NCI-H2171 (cell line): ENCODE measurements around the gene ATP6V0D1.

ENCODE experiments used
- DNase-seq: peaks from one replicate; lab custom pipeline; 2025; lab: John Stamatoyannopoulos, UW

ATP6V0D1 gene

DNA sequence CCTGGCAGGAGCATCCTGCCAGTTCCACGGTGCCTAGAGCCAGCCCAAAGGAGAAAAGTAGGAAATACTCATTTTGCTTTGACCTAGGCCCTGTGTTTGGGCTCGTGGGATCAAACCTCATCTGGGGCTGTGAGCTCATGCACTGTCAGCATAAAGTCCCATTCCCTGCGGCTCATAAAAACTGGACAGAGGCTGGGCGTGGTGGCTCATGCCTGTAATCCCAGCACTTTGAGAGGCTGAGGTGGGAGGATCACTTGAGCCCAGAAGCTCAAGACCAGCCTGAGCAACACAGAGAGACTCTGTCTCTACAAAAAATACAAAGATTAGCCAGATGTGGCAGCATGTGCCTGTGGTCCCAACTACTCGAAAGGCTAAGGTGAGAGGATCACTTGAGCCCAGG lies 17.9 kb downstream of the ATP6V0D1 start:
- DNase-seq = no peak

DNA sequence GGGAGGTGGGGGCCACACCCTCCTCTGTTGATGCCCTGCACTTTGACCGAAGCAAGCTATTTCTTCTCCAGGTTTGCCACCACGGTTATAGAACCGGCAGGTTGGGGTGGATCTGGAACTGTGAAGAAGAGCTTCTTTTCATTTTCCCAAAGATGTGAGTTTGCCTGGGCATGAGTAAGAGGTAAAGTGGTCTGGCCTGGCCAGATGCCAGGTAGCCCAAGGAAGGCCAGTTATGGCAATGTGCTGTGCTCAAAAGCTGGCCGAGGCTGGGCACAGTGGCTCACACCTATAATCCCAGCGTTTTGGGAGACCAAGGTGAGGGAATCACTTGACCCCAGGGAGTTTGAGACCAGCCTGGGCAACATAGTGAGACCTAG lies 18.7 kb downstream of the ATP6V0D1 start:
- DNase-seq = no peak

DNA sequence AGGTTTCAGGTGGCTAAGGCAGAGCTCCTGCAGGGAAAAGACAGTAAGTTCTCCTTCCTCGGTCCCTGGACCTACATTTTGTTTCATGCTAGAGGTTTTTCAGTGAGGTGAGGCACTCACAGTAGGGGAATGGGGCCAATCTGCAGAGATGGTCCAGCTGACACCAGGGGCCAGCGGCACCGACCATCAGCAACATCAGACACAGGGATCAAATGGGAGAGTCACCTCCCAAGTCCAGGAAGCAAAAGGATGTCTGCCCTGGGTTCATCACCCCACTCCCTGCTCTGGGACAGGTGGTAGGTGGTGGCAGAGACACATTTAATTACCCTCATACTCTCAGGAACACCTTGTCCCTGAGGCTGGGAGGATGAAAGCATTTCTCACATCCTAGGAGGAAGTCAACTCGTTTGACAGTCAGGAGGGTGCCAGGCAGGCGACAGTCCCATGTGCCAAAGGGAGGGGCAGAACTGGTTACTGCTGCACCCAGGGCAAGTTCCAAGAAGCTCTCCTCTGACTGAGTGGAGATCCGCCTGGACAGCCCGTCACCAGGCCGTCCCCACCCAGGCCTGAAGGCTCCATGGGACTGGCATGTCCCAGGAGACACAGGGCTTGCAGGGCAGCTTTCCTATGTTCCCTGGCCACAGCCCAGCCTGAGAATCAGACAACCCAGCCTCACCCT lies 19.2 kb downstream of the ATP6V0D1 start:
- DNase-seq = no peak

DNA sequence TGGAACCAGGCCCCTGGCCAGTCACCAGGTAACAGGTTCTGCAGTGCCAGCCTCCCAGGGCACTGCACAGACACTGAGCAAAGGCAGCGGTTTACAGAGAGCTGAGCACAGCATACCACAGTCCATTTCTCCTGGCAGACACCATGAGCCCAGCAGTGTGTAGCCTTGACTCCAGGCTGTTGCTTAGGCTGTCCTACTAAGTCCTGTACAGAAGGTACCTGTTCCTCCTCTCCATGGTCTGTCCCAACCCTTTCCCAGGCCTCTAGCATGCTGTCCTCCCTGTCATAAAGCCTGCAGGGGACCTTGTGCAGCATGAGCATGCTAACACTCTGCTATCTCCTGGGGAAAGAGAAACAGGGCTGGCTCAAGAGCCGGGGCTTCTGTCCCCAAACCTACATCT lies 20.0 kb downstream of the ATP6V0D1 start:
- DNase-seq = no peak

DNA sequence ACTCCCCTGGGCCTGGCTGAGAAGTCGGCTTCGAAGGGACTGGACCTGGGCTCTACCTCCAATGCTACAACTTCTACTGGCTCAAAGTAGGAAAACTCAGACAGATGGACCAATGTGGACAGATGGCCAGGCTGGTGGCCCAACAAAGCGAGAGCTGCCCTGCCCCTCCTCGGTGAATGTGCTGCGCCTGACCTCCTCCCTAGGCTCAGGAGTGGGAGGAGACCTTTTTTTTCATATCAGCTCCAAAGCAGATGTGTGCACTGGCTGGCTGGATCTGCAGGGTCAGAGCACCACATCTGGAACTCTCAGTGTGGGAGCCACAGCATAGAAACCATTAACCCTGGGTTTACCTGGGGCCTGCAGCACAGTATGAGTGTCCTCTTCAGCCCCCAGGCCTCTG lies 20.8 kb downstream of the ATP6V0D1 start:
- DNase-seq = no peak

DNA sequence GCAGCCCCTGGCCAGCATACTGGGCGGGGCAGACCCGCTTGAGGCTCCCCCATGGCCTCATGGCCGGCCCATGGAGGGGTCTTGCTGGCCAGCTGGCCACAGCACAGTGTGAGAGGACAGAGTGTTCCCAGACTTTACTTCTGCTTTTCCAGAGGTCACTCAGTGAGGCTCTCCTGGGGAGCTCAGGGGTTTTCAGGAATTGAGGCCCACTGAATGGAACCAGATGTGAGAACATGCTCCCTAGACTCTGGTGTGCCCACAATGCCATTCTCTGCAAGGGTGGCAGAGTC lies 21.2 kb downstream of the ATP6V0D1 start:
- DNase-seq = no peak

DNA sequence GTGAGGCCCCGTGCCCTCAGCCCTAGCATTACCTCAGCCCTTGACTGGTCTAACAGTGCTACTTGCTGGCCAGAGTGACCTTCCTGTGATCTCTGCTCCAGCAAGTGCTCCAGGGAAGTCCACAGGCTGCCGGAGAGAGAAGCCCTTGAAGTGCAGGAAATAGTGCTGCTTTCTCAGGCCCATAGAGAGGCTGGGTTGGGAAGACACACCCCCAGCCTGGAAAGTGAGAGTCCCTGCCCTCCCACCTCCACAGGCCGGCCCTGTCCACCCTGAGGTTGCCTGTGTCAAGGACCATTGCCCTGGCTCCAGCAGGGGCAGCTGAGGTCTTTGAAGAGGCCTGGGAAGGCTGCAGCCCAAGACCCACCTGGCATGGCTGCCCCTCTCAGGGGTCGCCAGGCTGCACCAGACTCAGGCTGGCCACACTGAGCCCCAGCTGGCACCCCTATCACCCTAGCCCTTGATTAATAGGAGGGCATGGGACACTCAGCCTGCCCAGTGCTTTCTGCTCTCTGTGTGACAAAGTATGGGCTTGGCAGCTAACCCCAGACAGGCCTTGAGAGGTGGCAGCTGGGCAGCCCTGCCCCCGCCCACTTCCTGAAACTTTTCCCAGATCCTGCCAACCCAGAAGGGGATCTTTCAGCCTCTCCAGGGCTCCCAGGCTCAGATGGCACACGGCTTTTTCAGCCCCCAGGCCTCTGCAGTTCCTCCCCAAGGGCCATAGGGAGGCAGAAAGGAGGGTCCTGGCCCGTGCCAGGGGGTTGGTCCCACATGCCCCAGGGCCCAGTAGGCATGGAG lies 21.7 kb downstream of the ATP6V0D1 start:
- DNase-seq = no peak

DNA sequence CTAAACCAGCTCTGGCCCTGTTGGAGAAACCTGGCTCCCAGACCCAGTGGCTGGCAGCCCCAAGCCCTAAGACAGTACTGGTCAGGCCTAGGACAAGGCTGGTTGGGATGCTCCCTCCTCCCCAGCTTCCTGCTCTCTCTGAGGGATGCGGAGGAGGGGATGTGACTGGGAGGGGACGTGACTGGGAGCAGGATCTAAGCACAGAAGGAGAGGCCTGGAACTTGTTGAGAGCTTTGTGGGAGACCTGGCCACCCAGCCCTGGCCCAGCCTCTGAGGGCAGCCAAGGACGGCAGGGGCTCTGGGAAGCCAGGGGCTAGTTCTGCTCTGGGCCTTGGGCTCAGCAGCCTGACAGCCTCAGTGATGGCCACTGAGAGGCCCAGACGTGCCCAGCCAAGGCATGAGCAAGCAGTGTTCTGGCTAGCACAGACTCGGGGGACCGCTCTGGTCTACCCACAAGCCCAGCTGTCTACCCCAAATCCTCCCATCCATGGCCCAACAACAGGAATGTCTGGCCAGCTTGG lies 22.8 kb downstream of the ATP6V0D1 start:
- no peak for DNase-seq

DNA sequence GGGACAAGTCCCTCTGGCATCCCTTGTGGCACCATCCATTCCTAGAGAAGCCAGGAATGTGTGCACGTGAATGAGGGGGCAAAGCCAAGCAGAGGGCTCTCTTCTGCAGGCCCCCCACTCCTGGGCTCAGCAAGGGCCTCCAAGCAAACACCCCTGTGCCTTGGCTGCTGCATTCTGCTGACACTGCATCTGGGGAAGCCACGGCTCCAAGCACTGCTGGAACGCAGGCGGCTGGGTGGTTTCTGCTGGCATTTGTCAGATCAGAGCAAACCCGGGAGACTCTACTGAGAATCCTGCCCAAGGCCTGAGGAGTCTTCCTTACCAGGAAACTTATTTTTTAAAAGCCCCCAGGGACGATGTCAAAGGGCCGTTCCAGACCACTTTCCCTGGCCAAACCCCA lies 23.3 kb downstream of the ATP6V0D1 start:
- DNase-seq = no peak

DNA sequence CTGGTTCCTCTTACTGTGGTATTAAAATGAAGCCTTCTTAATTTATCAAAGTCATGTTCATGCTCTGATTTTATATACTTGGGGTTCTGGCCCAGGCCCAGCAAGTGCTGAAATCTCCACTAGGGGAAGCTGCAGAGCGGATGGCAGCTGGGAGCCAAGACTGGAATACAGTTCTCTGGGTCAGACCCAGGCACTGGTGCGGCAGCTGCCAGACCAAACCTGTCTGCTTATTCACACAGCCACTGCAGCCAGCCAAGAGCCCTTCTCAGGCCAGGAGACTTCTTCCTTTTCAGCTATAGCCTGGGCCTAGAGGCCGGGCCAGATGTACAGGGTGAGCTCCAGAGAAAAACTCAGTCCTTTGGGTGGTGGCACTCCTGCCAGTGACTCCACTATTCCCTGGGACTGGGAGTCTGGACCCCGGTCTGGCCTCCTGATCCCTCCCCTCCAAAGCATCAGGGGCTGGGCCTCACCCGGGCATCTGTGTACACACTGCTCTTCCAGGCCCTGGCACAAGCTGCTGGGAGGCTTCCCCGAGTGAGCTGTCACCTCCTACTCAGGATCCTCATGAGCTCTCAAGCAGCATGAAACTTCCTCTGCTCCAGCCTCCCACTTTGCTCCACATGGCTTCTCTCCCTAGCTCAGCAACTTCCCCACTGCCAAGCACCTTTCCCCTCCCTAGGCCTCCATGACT lies 24.4 kb downstream of the ATP6V0D1 start:
- DNase-seq = no peak

DNA sequence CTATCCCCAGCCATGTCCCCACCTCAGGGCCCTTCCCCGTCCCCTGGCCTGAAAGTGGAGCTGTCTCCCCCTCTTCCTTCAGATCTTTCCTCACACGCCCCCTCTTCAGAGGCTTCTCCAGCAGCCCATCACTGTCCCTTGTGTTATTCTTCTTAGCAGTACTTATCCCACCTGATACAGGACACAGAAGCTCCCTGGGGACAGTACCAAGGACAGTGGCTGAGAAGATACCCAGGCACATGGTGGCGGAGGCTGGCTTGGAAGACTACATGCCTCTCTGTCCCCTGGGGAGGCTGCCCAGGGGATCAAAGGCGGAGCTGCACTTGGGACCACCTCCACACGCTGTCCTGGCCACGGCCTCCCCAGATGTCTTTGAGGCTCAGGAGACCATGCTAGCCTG lies 26.1 kb downstream of the ATP6V0D1 start:
- DNase-seq = no peak

DNA sequence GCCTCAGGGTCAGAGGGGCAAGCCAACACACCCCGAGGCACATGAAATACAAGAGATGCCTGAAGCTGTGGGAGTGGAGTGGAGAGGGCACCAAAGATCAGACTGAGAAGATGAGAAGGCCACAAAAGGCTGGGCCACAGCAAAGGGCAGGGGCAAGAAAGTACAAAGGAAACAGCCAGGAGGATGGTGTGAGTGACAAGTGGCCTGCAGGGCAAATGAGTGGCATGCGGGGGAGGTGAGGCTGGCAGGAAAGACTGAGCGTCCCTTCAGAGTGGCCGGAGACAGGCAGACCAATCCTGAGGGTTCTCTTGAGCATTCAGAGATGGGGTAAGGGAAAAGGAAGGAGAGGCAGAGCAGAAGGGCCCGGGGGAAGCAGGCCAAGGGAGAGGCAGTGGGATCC lies 26.9 kb downstream of the ATP6V0D1 start:
- no peak for DNase-seq

DNA sequence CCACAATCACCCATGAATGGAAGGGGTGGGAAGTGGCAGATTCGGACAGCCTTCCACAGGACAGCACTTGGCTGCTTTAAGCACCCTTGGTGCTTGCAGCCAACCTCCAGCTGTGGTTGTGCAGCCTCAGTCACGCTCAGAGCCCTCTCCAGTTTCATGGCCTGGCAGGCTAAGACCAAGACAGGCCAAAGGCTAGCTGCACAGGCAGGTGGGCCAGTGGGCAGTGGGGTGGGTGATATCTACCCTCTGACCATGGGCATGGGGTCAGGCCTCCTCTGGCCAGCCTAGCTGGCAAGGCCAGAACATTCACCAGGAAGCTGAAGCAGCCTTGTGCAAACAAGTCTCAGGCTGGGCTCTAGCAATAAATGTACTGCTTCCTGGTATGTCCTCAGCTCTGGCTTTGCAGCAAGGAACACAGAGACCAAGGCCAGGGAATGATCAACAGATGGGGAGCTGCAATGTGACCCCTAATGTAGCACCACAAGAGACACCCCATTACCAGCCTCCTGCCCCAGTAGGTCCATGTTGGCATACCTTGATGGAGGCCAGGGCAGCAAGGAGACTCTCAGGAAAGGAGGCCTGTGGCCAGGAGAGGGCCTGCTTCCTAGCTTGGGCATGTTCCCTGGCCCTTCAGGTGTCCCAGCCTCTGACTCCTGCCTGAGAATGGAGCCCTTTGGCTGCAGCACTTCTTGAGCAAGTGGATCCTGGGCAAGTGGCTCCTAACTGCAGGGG lies 29.1 kb downstream of the ATP6V0D1 start:
- DNase-seq = no peak

DNA sequence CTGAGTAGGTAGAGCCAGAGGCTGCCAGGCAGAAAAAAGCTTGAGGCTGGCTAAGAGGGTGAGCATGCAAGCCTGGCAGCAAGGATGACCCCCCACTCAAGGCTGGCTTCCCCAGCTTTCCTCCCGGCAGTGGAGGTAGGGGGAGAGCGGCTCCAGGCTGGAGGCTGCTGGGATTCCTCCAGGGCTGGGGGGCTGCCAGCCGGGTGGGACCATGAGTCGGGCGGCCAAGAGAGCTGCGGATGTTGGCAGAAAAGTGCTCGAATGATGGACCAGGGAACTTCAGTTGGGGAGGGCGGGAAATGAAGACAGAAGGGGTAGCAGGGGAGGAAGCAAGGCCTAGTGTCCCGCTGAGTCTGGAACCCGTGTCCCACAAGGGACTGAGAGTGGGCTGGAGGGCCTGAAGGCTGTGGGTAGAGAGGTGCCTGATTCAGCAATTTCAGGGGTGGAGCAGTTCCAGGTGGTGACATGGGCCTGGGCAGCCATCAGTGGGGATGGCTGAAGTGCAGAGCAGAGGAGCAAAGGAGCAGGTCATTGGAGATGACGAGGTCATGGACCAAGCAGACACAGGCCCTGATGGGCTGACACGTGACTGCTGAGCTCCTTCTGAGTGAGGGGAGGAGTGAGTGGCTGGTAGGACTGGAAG lies 29.8 kb downstream of the ATP6V0D1 start:
- DNase-seq = no peak

DNA sequence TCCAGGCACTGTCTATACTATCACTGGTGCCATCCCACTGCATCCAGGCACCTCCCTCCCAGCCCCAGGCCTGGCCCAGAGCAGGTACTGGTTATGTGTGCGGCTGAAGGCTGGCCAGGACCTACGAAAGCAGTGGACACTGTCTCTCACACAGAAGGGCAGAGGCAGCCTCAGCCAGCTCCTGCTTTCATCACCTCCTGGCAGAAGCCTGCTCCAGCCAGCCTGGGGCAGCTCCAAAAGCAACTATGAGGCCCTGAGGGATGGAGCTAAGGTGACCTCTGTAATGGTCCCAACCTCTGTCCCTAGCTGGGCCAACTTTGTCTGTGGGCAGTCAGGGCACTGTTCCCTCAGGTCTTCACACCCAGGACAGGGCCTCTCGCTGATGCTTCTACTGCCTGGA lies 31.2 kb downstream of the ATP6V0D1 start:
- DNase-seq = no peak

DNA sequence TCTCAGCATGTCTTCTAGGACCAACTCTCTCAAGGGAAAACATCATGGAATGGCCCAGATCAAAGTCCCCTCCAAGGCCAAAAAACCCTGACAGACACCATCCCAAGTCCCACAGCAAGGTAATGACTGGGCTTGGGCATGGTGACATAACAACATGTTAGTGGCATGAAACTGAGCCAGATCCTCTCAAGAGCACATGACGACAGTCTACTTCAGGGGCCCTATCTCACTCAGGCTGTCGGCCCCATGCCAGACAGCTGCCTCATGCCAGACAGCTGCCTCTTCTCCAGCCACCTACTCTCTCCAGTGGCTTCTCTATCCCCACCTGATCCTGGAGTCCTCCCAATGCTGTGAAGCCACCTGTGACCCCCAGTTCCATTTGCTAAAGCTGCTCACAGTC lies 31.6 kb downstream of the ATP6V0D1 start:
- DNase-seq = no peak

DNA sequence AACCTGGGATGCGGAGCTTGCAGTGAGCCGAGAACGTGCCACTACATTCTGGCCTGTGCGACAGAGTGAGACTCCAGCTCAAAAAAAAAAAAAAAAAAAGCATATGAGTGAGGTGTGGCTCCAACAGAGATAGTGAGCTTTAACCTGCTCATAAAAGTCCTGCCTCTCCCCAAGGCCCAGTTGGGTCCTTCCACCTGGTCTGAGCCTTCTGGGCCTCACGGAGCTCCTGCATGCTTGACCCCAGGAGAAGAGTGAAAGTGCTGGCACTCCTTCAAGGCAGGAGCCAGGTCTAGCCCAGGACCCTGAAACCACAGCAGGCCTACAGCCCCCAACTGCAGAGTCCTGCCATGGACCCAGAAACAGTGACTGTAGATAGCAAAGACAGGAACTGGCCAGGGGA lies 32.4 kb downstream of the ATP6V0D1 start:
- DNase-seq = no peak

DNA sequence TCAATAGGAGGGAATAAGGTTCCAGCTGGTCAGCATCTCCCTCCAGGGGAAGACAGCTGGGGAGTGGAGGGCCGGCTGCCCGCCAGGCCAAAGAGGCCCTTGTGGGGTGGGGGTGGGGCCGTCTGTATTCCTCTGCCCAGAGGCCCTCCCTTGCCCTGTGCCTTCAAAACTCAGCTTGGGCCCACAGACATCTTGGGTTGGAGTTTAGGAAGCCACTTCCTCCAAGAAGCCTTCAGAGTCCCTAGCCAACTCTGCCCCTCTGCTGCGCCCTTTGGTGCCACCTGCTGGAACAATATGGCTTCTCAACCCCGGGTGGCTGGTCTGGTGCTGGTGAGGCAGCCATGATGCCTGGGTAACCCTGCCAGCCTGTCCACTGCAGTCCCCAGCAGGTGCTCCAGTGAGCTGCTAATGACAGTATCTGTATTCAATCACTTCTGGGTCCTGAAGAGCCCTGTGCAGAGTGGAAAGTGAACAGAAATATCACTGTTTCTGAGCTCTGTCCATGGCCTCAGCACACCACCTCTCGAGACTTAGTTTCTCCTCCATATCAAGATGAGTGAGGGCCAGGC lies 33.4 kb downstream of the ATP6V0D1 start:
- DNase-seq = no peak

DNA sequence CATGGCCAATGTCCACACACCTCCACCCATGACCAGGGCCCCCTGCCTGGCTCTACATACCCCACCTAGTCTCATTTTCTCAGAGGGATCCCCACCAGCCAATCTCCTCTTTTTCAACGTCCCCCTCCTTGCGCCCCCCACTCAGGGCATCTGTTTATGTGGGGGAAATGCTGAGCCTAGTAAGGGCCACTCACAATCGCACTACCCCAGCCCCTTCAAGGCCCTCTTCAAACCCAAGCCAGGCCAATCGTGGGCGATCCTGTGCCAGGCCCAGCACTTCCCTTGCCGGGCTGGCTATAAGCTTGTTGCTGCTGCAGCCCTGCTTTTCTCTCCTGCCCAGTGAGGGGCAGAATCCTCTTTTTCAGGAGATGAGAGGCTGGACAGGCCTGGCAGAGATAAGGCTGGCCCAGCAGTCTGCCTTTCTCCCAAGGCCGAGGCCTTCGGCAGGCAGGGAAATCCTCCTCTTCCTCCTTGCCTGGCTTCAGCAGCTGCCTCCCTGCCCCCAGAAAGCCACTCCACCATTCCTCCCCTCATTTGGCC lies 33.9 kb downstream of the ATP6V0D1 start:
- DNase-seq = no peak

DNA sequence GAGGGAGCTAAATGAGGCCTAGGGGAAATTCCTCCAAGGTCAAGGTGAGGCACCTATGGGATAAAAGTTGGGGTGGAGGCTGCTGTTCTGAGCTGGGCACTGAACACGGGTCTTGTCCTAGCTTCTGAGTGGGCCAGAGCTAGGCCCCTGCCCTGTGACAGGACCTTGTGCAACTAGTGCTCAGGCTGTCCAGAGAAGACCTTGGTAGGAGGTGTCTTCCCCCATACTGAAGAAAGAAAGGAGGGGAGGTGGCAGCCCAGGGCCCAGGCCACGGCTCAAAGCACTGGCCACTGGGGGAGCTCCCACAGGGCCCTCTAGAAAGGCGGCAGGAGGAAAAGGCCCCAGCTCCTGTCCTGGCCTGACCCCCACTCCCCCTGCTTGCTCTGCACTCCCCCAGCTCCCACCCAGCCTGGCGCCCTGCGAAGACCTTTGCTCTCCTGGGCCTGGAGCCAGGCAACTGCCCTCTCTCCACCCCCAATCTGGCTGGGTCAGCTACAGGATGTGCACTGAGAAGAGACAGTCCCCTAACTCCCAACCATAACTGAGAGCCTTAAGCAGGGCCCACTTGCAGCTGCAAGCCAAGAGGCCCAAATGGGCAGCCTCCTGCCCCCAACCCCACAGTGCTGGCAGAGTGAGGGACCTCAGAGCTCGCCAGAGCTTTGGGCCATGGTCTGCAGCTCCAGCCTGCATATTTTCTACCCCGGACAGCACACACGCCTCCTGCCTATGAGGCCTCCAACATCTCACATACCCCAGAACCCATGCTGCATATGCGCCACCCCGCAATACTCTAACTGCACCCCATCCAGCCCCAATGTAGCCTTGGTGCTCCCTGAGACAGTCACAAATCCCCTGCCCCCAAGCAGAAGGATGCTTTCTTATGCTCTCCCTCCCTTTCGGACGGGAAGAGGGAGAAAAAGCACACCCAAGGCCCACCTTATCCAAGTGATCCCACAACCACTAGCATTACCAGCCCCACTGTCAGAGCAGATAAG lies 34.7 kb downstream of the ATP6V0D1 start:
- DNase-seq = no peak
